ENCODE measurements around the gene HDGFL3.

The HDGFL3 gene

DNA sequence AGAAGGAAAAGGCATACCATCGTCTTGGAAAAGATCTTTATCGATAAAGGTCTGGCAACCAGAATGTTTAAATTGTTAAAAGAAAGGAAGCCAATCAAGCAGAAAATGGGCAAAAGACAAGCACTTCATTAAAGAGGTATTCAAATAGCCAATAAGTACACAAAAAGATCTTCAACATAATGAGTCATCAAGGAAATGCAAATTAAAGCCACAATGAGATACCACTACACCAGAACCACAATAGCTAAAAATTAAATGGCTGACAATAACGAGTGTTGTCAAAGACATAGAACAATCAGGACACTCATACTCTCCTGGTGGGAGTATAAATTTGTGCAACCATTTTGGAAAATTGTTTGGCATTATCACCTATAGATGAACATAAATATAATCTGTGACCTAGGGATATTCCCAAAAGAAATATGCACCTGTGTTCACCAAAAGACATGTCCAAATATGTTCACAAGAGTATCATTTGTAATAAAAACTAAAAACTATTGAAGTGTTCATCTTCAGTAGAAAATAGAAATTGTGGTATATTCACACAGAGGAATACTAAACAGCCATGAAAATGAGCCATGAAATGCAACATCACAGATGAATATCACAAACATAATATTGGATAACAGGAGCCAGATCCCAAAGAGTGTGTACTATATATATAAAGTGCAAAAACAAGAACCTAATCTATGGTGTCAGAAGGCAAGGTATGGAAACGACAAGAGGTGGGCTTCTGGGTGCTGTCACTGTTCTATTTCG lies 126.2 kb downstream of the HDGFL3 start:
- Histone ChIP-seq H3K56ac (ENCODE audit: low read length) (no peak overlapping the region), H3K9ac (ENCODE audit: low read length) (no peak overlapping the region), H2BK5ac (ENCODE audit: low read length) (no peak overlapping the region), H3K18ac (ENCODE audit: low read length) (no peak overlapping the region), H2AK5ac (ENCODE audit: low read length) (no peak overlapping the region), H4K8ac (ENCODE audit: low read depth, low read length) (no peak overlapping the region), H3K23ac (ENCODE audit: low read length) (no peak overlapping the region), H3K4ac (ENCODE audit: low read depth, low read length) (no peak overlapping the region), H3K4me1 (ENCODE audit: control insufficient read depth, low read depth, low read length) (no peaks in the 10 kb centered on the region), H3K27ac (ENCODE audit: low read depth, low read length) (no peak overlapping the region), H3K27me3 (ENCODE audit: insufficient read depth, low read length, poor library complexity) (no peaks in the 10 kb centered on the region), H3K4me3 (ENCODE audit: low read length) (no peak overlapping the region), H4K5ac (ENCODE audit: low read length) (no peak overlapping the region), H3K79me2 (ENCODE audit: control insufficient read depth, insufficient read depth, low read length) (no peaks in the 10 kb centered on the region), H2BK120ac (ENCODE audit: low read depth, low read length) (no peak overlapping the region), H2BK15ac (replicated peaks; ENCODE audit: low read depth) (no peak overlapping the region), H3K79me1 (ENCODE audit: low read length) (no peaks in the 10 kb centered on the region), H3K4me2 (ENCODE audit: low read length) (no peak overlapping the region), H3K36me3 (ENCODE audit: control insufficient read depth, insufficient read depth, low read length) (no peaks in the 10 kb centered on the region)
- WGBS (ENCODE audit: extremely low coverage, insufficient coverage, low lambda C conversion rate), result no CpG with 5 or more reads among the region's 5 CpGs
- no peak for DNase-seq

DNA sequence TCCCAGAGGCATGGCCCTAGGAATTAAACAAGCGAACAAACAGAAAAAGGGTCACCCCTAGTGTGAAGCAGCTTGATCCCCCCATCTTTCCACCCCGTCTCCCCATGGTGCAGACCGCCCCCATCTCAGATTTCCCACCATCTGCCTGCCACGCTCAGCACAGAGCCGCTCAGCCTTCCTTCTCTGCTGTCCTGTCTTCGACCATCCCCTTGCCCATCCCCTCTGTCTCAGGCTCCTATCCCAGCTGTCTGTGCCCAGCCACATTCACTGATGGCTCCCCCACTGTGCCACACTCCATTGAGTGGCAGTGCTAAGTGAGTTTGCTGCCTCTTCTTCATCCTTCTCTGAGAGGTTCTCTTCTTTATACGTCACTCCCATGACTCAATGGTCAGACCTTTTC lies 128.9 kb downstream of the HDGFL3 start:
- Histone ChIP-seq H3K4me3 (ENCODE audit: low read length) (no peak overlapping the region), H3K56ac (ENCODE audit: low read length) (no peak overlapping the region), H3K4ac (ENCODE audit: low read depth, low read length) (no peak overlapping the region), H2BK5ac (ENCODE audit: low read length) (no peak overlapping the region), H3K4me1 (ENCODE audit: control insufficient read depth, low read depth, low read length) (no peaks in the 10 kb centered on the region), H4K8ac (ENCODE audit: low read depth, low read length) (no peak overlapping the region), H2BK15ac (replicated peaks; ENCODE audit: low read depth) (no peak overlapping the region), H3K36me3 (ENCODE audit: control insufficient read depth, insufficient read depth, low read length) (no peaks in the 10 kb centered on the region), H2BK120ac (ENCODE audit: low read depth, low read length) (no peak overlapping the region), H2AK5ac (ENCODE audit: low read length) (no peak overlapping the region), H3K18ac (ENCODE audit: low read length) (no peak overlapping the region), H3K23ac (ENCODE audit: low read length) (no peak overlapping the region), H3K27me3 (ENCODE audit: insufficient read depth, low read length, poor library complexity) (no peaks in the 10 kb centered on the region), H3K4me2 (ENCODE audit: low read length) (no peak overlapping the region), H3K27ac (ENCODE audit: low read depth, low read length) (no peak overlapping the region), H3K79me1 (ENCODE audit: low read length) (no peaks in the 10 kb centered on the region), H4K5ac (ENCODE audit: low read length) (no peak overlapping the region), H3K9ac (ENCODE audit: low read length) (no peak overlapping the region), H3K79me2 (ENCODE audit: control insufficient read depth, insufficient read depth, low read length) (no peaks in the 10 kb centered on the region)
- DNase-seq, result no peak
- no CpG with 5 or more reads among the region's 7 CpGs for WGBS (ENCODE audit: extremely low coverage, insufficient coverage, low lambda C conversion rate)
